ENCODE data around the gene ZFP64. TPM values are rescaled to one million over a fixed set of nuclear protein-coding genes. Genes with fewer than 3 reads are reported as not detected.
"Not testable (repeated sequence)": the region's sequence is repeated elsewhere in the genome, so short reads cannot be mapped to it uniquely, and the experiment has no call there.

Gene ZFP64
- total RNA-seq, 1 donor from 2014 or later: 23.6 TPM

DNA sequence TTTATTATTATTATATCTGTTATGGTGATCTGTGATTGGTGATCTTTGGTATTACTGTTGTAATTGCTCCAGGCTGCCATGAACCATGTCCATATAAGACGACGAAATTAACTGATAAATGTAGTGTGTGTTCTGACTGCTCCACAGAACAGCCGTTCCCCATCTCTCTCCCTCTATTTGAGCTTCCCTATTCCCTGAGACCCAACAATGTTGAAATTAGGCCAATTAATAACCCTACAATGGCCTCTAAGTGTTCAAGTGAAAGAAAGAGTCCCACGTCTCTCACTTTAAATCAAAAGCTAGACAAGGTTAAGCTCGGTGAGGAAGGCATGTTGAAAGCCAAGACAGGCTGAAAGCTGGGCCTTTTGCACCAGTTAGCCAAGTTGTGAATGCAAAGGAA, 51.6 kb downstream of the ZFP64 start:
- no peaks in the 10 kb centered on the region for H3K27me3 Mint-ChIP-seq (ENCODE audit: low read depth)
- no peak for DNase-seq (ENCODE audit: low spot score in 2 of 2, unreplicated experiment in 2 of 2)
- no peak overlapping the region for H3K4me3 Mint-ChIP-seq
- peaks cover 26% of the 10 kb centered on the region for H3K9me3 Mint-ChIP-seq
- TF ChIP-seq, protein P1, sequence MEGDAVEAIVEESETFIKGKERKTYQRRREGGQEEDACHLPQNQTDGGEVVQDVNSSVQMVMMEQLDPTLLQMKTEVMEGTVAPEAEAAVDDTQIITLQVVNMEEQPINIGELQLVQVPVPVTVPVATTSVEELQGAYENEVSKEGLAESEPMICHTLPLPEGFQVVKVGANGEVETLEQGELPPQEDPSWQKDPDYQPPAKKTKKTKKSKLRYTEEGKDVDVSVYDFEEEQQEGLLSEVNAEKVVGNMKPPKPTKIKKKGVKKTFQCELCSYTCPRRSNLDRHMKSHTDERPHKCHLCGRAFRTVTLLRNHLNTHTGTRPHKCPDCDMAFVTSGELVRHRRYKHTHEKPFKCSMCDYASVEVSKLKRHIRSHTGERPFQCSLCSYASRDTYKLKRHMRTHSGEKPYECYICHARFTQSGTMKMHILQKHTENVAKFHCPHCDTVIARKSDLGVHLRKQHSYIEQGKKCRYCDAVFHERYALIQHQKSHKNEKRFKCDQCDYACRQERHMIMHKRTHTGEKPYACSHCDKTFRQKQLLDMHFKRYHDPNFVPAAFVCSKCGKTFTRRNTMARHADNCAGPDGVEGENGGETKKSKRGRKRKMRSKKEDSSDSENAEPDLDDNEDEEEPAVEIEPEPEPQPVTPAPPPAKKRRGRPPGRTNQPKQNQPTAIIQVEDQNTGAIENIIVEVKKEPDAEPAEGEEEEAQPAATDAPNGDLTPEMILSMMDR (IDR thresholded peaks at IDR 0.05; ENCODE audit: unreplicated experiment): no peak
- peaks cover 21% of the 10 kb centered on the region for H3K36me3 Mint-ChIP-seq
- H3K4me1 Mint-ChIP-seq: no peaks in the 10 kb centered on the region
- H3K27ac Mint-ChIP-seq: no peak overlapping the region

- peaks cover 29% of the 10 kb centered on the region for H3K9me3 Mint-ChIP-seq
- DNase-seq (ENCODE audit: low spot score in 2 of 2, unreplicated experiment in 2 of 2): no peak
- H3K27ac Mint-ChIP-seq: no peak overlapping the region
- no peak overlapping the region for H3K4me3 Mint-ChIP-seq
- no peaks in the 10 kb centered on the region for H3K4me1 Mint-ChIP-seq
- TF ChIP-seq, protein P1 (IDR thresholded peaks at IDR 0.05; ENCODE audit: unreplicated experiment): no peak
- peaks cover 24% of the 10 kb centered on the region for H3K36me3 Mint-ChIP-seq
- no peaks in the 10 kb centered on the region for H3K27me3 Mint-ChIP-seq (ENCODE audit: low read depth)
These were observed 53.7 kb downstream of the ZFP64 start for GRCh38 chr20:52137850-52138249.

DNA sequence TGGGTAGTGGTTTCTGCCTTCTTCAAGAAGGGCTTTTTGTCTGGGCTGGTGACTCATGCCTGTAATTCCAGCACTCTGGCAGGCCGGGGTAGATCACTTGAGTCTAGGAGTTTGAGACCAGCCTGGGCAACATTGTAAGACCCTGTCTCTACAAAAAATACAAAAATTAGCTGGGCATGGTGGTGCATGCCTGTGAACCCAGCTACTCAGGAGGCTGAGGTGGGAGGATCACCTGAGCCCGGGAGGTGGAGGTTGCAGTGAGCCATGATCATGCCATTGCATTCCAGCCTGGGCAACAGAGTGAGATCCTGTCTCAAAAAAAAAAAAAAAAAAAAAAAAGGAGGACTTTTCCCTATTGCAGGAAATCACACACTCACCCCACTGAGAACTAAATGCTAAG, 57.9 kb downstream of the ZFP64 start:
- H3K4me1 Mint-ChIP-seq; H3K4me3 Mint-ChIP-seq; DNase-seq (ENCODE audit: low spot score in 2 of 2, unreplicated experiment in 2 of 2); H3K27me3 Mint-ChIP-seq (ENCODE audit: low read depth); H3K27ac Mint-ChIP-seq: not testable (repeated sequence)
- H3K9me3 Mint-ChIP-seq: peaks cover 33% of the 10 kb centered on the region
- H3K36me3 Mint-ChIP-seq: peaks cover 19% of the 10 kb centered on the region

DNA sequence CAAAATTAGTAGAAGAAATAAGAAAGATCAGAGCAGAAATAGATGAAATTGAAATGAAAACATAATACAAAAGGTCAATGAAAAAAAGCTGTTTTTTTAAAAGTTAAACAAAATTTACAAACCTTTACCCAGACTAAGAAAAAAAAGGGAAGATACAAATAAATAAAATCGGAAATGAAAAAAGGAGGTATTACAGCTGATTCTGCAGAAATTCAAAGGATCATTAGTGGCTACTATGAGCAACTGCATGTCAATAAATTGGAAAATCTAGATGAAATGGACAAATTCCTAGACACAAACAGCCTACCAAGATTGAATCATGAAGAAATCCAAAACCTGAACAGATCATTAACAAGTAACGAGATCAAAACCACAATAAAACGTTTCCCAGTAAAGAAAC, 59.2 kb downstream of the ZFP64 start:
- DNase-seq (ENCODE audit: low spot score in 2 of 2, unreplicated experiment in 2 of 2): no peak
- H3K9me3 Mint-ChIP-seq: peaks cover 30% of the 10 kb centered on the region
- TF ChIP-seq, protein P1 (IDR thresholded peaks at IDR 0.05; ENCODE audit: unreplicated experiment): no peak
- peaks cover 16% of the 10 kb centered on the region for H3K36me3 Mint-ChIP-seq
- H3K4me3 Mint-ChIP-seq: no peak overlapping the region
- no peaks in the 10 kb centered on the region for H3K27me3 Mint-ChIP-seq (ENCODE audit: low read depth)
- no peaks in the 10 kb centered on the region for H3K4me1 Mint-ChIP-seq
- no peak overlapping the region for H3K27ac Mint-ChIP-seq

DNA sequence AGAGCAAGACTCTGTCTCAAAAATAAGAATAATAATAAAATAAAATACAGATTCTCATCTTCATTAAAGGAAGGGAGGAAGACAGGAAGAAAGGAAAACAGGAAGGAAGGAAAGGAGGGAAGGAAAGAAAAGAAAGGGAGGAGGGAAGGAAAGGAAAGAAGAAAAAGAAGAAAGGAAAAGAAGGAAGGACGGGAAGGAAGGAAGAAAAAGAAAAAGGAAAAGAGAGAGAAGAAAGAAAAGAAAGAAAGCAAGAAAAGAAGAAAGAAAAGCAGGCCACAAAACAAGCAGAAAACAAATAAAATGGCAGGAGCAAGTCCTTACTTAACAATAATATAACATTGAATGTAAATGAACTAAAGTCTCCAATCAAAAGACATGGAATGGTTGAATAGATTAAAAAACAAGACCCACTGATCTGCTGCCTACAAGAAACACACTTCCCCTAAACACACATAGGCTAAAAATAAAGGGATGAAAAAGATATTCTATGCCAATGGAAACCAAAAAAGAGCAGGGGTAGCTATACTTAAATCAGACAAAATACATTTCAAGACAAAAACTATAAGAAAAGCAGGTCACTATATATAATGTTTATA, 60.4 kb downstream of the ZFP64 start:
- no peak for DNase-seq (ENCODE audit: low spot score in 2 of 2, unreplicated experiment in 2 of 2)
- peaks cover 13% of the 10 kb centered on the region for H3K36me3 Mint-ChIP-seq
- no peaks in the 10 kb centered on the region for H3K4me1 Mint-ChIP-seq
- TF ChIP-seq, protein P1 (IDR thresholded peaks at IDR 0.05; ENCODE audit: unreplicated experiment): no peak
- H3K27ac Mint-ChIP-seq: no peak overlapping the region
- H3K27me3 Mint-ChIP-seq (ENCODE audit: low read depth): no peaks in the 10 kb centered on the region
- no peak overlapping the region for H3K4me3 Mint-ChIP-seq
- peaks cover 27% of the 10 kb centered on the region for H3K9me3 Mint-ChIP-seq

GRCh38 chr20:52130406-52130805, 61.2 kb downstream of the ZFP64 start:
- no peak overlapping the region for H3K27ac Mint-ChIP-seq
- peaks cover 27% of the 10 kb centered on the region for H3K9me3 Mint-ChIP-seq
- H3K36me3 Mint-ChIP-seq: peaks cover 13% of the 10 kb centered on the region
- no peak for DNase-seq (ENCODE audit: low spot score in 2 of 2, unreplicated experiment in 2 of 2)
- no peaks in the 10 kb centered on the region for H3K4me1 Mint-ChIP-seq
- no peaks in the 10 kb centered on the region for H3K27me3 Mint-ChIP-seq (ENCODE audit: low read depth)
- H3K4me3 Mint-ChIP-seq: no peak overlapping the region
- TF ChIP-seq, protein P1 (IDR thresholded peaks at IDR 0.05; ENCODE audit: unreplicated experiment): no peak
